HepG2 (cell line): Measurements from ENCODE around the gene ISOC2. TPM values are rescaled to one million over a fixed set of nuclear protein-coding genes. Genes with fewer than 3 reads are reported as not detected.

Experiments used
- CEBPB ChIP-seq: IDR thresholded peaks from 2 replicates; pipeline ENCODE4 v1.6.1; 2011; ENCODE audit warnings: low read depth, low read length, improper control_type of control experiment, borderline replicate concordance
- CEBPZ ChIP-seq: IDR thresholded peaks from 2 replicates; pipeline ENCODE4 v1.6.1; 2012; ENCODE audit warnings: low read length, improper control_type of control experiment
- FOSL1 ChIP-seq: sonication (generic); formaldehyde crosslinking; IDR thresholded peaks from 2 replicates; pipeline ENCODE4 v1.9.0; 2021; ENCODE audit warnings: missing genetic modification reagents, borderline replicate concordance
- KLF9 ChIP-seq: IDR thresholded peaks from 2 replicates; pipeline ENCODE4 v1.6.1; 2016; ENCODE audit warnings: low read depth
- KMT2B ChIP-seq: IDR thresholded peaks from 2 replicates; pipeline ENCODE4 v1.6.1; 2016; ENCODE audit warnings: missing genetic modification reagents, missing compliant biosample characterization
- MTF1 ChIP-seq: sonication (generic); formaldehyde crosslinking; IDR thresholded peaks from 2 replicates; pipeline ENCODE4 v1.5.0; 2020; ENCODE audit warnings: missing genetic modification reagents
- NR2F1 ChIP-seq, 2 experiments: fragments of 450-650 bp in 1 of 2; formaldehyde crosslinking in 1 of 2; IDR thresholded peaks; 2 replicates each; pipeline versions ENCODE4 v1.5.0 to v1.6.1; 2016 to 2020; ENCODE audit warnings: mild to moderate bottlenecking in 1 of 2, missing compliant biosample characterization in 1 of 2, missing genetic modification reagents in 1 of 2, moderate library complexity in 1 of 2
- POLR2A ChIP-seq, 2 experiments: IDR thresholded peaks; 2 replicates each; pipeline ENCODE4 v1.6.1; 2011; ENCODE audit warnings: low read depth in 2 of 2, low read length in 2 of 2, mild to moderate bottlenecking in 1 of 2, moderate library complexity in 1 of 2; ENCODE audit not compliant: insufficient read depth in 1 of 2
- SP4 ChIP-seq: sonication (generic); formaldehyde crosslinking; IDR thresholded peaks from 2 replicates; pipeline ENCODE4 v1.8.1; 2023; ENCODE audit warnings: mild to moderate bottlenecking, missing genetic modification reagents
- TSC22D2 ChIP-seq: sonication (generic); formaldehyde crosslinking; IDR thresholded peaks from 2 replicates; pipeline ENCODE4 v1.5.1; 2020; ENCODE audit warnings: missing genetic modification reagents, mild to moderate bottlenecking, borderline replicate concordance
- WIZ ChIP-seq: sonication (generic); formaldehyde crosslinking; IDR thresholded peaks from 2 replicates; pipeline ENCODE4 v1.5.1; 2020; ENCODE audit warnings: mild to moderate bottlenecking, missing genetic modification reagents
- ZFX ChIP-seq: sonication (generic); formaldehyde crosslinking; IDR thresholded peaks from 2 replicates; pipeline ENCODE4 v1.4.0; 2020; ENCODE audit warnings: mild to moderate bottlenecking, low read depth, missing genetic modification reagents, moderate library complexity
- ZMYM3 ChIP-seq: sonication (generic); formaldehyde crosslinking; IDR thresholded peaks from 2 replicates; pipeline ENCODE4 v1.5.1; 2020; ENCODE audit warnings: mild to moderate bottlenecking, missing genetic modification reagents
- ZNF567 ChIP-seq: sonication (generic); formaldehyde crosslinking; IDR thresholded peaks from 2 replicates; pipeline ENCODE4 v1.8.1; 2023; ENCODE audit warnings: mild to moderate bottlenecking, missing genetic modification reagents, borderline replicate concordance
- ZNF577 ChIP-seq: sonication (generic); formaldehyde crosslinking; IDR thresholded peaks from 2 replicates; pipeline ENCODE4 v1.4.0; 2020; ENCODE audit warnings: mild to moderate bottlenecking, low read depth, missing genetic modification reagents, borderline replicate concordance
- ZNF605 ChIP-seq: sonication (generic); formaldehyde crosslinking; IDR thresholded peaks from 2 replicates; pipeline ENCODE4 v1.8.0; 2022; ENCODE audit warnings: mild to moderate bottlenecking, missing genetic modification reagents
- ZNF609 ChIP-seq: sonication (generic); formaldehyde crosslinking; IDR thresholded peaks from 2 replicates; pipeline ENCODE4 v1.4.0; 2020; ENCODE audit warnings: mild to moderate bottlenecking, missing genetic modification reagents, borderline replicate concordance
- polyA plus RNA-seq, 8 experiments: library from polyadenylated mRNA; depleted of rRNA in 3 of 8; stranded (reverse) in 7 of 8; unstranded in 1 of 8; fragments of >200 nt; fragmentation: Illumina TruSeq in 4 of 8; extraction: Trizol in 4 of 8; gene quantifications; 2 replicates each; pipeline versions ENCODE4 v1.2.1 to v1.2.3, GENCODE V29; 2011 to 2016; ENCODE audit warnings: low read depth in 4 of 8, missing spikeins in 1 of 8, mixed read lengths in 1 of 8; ENCODE audit not compliant: insufficient read depth in 1 of 8
- total RNA-seq, 5 experiments: library from RNA; depleted of rRNA; stranded (reverse); fragments of >200 nt; fragmentation: Illumina TruSeq; extraction: Trizol; gene quantifications; 2 replicates each; pipeline ENCODE4 v1.2.3, GENCODE V29; 2016; ENCODE audit warnings: low read depth in 1 of 5
- TF ChIP-seq, protein P1 (sequence below): sonication (generic); formaldehyde crosslinking; IDR thresholded peaks from 2 replicates; pipeline ENCODE4 v1.4.0; 2020; ENCODE audit warnings: missing genetic modification reagents
- TF ChIP-seq, protein P2 (sequence below): IDR thresholded peaks from 2 replicates; pipeline ENCODE4 v1.6.1; 2018; ENCODE audit warnings: missing genetic modification reagents

Gene ISOC2
- total and polyA plus RNA-seq, 2 of the 13 experiments (the other 11 are each of a cell fraction or from before 2014, with no cell fraction given) = 76.8 to 105 TPM

DNA sequence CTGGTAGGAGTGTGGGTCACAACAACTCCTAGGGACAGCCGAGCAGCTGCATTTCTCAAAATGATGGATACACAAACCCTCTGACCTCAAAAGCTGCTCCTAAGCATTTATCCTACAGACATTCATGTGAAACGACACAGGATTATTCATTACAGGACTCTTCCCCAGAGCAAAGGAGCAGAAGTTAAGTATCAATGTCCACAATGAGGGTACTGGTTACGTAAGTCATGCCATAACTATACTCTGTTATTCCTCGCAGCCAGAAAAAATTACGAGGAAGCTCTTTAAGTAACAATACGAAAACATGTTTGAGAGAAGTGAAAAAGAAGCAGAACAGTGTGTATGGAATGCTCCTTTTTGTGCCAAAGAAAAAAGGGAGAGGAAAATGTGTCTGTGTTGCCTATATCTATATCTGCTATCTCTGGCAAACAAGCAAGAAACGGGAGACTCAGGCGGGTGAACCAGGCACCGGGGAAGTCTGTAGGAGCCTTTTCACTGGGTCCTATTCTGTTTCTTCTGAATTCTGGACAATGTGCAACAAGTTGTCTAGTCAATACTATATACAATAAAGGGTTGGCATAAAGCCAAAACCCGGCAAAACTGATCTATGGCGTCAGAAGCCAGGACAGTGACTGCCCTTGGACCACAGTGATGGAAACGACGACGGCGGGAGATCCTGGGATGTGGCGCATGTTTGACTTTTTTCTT is 1.3 kb downstream of the ISOC2 start (continued):
- no peak for TF ChIP-seq ZNF609 (CRISPR knock-in tag)
- TF ChIP-seq POLR2A (IDR thresholded peaks at IDR 0.05; ENCODE audit: insufficient read depth in 1 of 2, low read depth in 2 of 2, low read length in 2 of 2) = peak in 1 of 2 experiments; percentile 25; a peak in 1 of 4 replicates
- TF ChIP-seq ZFX (CRISPR knock-in tag) = 0 out of 2 replicates have a peak, but pooled peaks have one; percentile 44
- no peak for TF ChIP-seq MTF1 (CRISPR knock-in tag)
- no peak for TF ChIP-seq CEBPZ
- TF ChIP-seq WIZ (CRISPR knock-in tag) = no peak
- TF ChIP-seq ZNF605 (CRISPR knock-in tag) = no peak
- TF ChIP-seq ZNF577 (CRISPR knock-in tag) = no peak
- TF ChIP-seq NR2F1 (CRISPR knock-in tag; IDR thresholded peaks at IDR 0.05) = no peak
- TF ChIP-seq SP4 (CRISPR knock-in tag) = no peak
- TF ChIP-seq KMT2B (CRISPR knock-in tag) = no peak
- TF ChIP-seq ZNF567 (CRISPR knock-in tag) = no peak
- no peak for TF ChIP-seq ZMYM3
- TF ChIP-seq FOSL1 (CRISPR knock-in tag) = no peak
- TF ChIP-seq, protein P1, sequence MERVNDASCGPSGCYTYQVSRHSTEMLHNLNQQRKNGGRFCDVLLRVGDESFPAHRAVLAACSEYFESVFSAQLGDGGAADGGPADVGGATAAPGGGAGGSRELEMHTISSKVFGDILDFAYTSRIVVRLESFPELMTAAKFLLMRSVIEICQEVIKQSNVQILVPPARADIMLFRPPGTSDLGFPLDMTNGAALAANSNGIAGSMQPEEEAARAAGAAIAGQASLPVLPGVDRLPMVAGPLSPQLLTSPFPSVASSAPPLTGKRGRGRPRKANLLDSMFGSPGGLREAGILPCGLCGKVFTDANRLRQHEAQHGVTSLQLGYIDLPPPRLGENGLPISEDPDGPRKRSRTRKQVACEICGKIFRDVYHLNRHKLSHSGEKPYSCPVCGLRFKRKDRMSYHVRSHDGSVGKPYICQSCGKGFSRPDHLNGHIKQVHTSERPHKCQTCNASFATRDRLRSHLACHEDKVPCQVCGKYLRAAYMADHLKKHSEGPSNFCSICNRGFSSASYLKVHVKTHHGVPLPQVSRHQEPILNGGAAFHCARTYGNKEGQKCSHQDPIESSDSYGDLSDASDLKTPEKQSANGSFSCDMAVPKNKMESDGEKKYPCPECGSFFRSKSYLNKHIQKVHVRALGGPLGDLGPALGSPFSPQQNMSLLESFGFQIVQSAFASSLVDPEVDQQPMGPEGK (CRISPR knock-in tag) = 0 out of 2 replicates have a peak, but pooled peaks have one; percentile 22
- no peak for TF ChIP-seq KLF9
- TF ChIP-seq TSC22D2 (CRISPR knock-in tag) = no peak
- TF ChIP-seq CEBPB = no peak; the same call in 1 of the 2 replicates
- TF ChIP-seq, protein P2, sequence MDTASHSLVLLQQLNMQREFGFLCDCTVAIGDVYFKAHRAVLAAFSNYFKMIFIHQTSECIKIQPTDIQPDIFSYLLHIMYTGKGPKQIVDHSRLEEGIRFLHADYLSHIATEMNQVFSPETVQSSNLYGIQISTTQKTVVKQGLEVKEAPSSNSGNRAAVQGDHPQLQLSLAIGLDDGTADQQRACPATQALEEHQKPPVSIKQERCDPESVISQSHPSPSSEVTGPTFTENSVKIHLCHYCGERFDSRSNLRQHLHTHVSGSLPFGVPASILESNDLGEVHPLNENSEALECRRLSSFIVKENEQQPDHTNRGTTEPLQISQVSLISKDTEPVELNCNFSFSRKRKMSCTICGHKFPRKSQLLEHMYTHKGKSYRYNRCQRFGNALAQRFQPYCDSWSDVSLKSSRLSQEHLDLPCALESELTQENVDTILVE (CRISPR knock-in tag) = no peak
